ENCODE measurements around the gene PDLIM7. TPM values are rescaled to one million over a fixed set of nuclear protein-coding genes. Genes with fewer than 3 reads are reported as not detected.

PDLIM7 gene
- total and polyA plus RNA-seq, 2 donors = 10.8 to 61.9 TPM

GRCh38 chr5:177440990-177441780 is 56.2 kb downstream of the PDLIM7 start:
- DNase-seq (ENCODE audit: low read depth in 6 of 9, low spot score in 9 of 9) = no peak
- peaks cover 0 to 2% of the 10 kb centered on the region in 2 donors for H3K27me3 ChIP-seq (ENCODE audit: control insufficient read depth in 2 of 2, insufficient read depth in 1 of 2, low read length in 1 of 2)
- H3K36me3 ChIP-seq (ENCODE audit: control insufficient read depth in 2 of 2, insufficient read depth in 2 of 2, low read length in 1 of 2) = peaks cover 62 to 72% of the 10 kb centered on the region in 2 donors
- H3K4me3 ChIP-seq (ENCODE audit: low read length in 2 of 2) = no peak overlapping the region
- peaks cover 8 to 22% of the 10 kb centered on the region in 2 donors for H3K4me1 ChIP-seq (ENCODE audit: control insufficient read depth in 2 of 2, insufficient read depth in 2 of 2, low read length in 2 of 2)
- no peaks in the 10 kb centered on the region for H3K9me3 ChIP-seq (ENCODE audit: control insufficient read depth in 2 of 2, insufficient read depth in 1 of 2, low read length in 1 of 2)
- 95% methylated on average over 26 of the region's 26 CpGs for WGBS
- H3K27ac ChIP-seq (ENCODE audit: low read depth in 1 of 2, low read length in 1 of 2) = no peak overlapping the region

GRCh38 chr5:177440211-177440989 is 57.0 kb downstream of the PDLIM7 start:
- Histone ChIP-seq H3K4me3 (ENCODE audit: low read length in 2 of 2) (no peak overlapping the region), H3K36me3 (ENCODE audit: control insufficient read depth in 2 of 2, insufficient read depth in 2 of 2, low read length in 1 of 2) (peaks cover 70 to 80% of the 10 kb centered on the region in 2 donors), H3K4me1 (ENCODE audit: control insufficient read depth in 2 of 2, insufficient read depth in 2 of 2, low read length in 2 of 2) (peaks cover 2 to 15% of the 10 kb centered on the region in 2 donors), H3K9me3 (ENCODE audit: control insufficient read depth in 2 of 2, insufficient read depth in 1 of 2, low read length in 1 of 2) (no peaks in the 10 kb centered on the region), H3K27ac (ENCODE audit: low read depth in 1 of 2, low read length in 1 of 2) (no peak overlapping the region), H3K27me3 (ENCODE audit: control insufficient read depth in 2 of 2, insufficient read depth in 1 of 2, low read length in 1 of 2) (no peaks in the 10 kb centered on the region)
- WGBS = 97% methylated on average over 24 of the region's 24 CpGs
- DNase-seq (ENCODE audit: low read depth in 6 of 9, low spot score in 9 of 9) = no peak

GRCh38 chr5:177439518-177440053 is 57.8 kb downstream of the PDLIM7 start:
- no peaks in the 10 kb centered on the region for H3K9me3 ChIP-seq (ENCODE audit: control insufficient read depth in 2 of 2, insufficient read depth in 1 of 2, low read length in 1 of 2)
- DNase-seq (ENCODE audit: low read depth in 6 of 9, low spot score in 9 of 9) = no peak
- H3K4me3 ChIP-seq (ENCODE audit: low read length in 2 of 2) = no peak overlapping the region
- WGBS = 99% methylated on average over 4 of the region's 4 CpGs
- H3K27me3 ChIP-seq (ENCODE audit: control insufficient read depth in 2 of 2, insufficient read depth in 1 of 2, low read length in 1 of 2) = no peaks in the 10 kb centered on the region
- peaks cover 78 to 88% of the 10 kb centered on the region in 2 donors for H3K36me3 ChIP-seq (ENCODE audit: control insufficient read depth in 2 of 2, insufficient read depth in 2 of 2, low read length in 1 of 2)
- peaks cover 0 to 12% of the 10 kb centered on the region in 2 donors for H3K4me1 ChIP-seq (ENCODE audit: control insufficient read depth in 2 of 2, insufficient read depth in 2 of 2, low read length in 2 of 2)
- no peak overlapping the region for H3K27ac ChIP-seq (ENCODE audit: low read depth in 1 of 2, low read length in 1 of 2)

GRCh38 chr5:177438468-177438867 is 58.9 kb downstream of the PDLIM7 start:
- 98% methylated on average over 10 of the region's 10 CpGs for WGBS

GRCh38 chr5:177437623-177438022 is 59.8 kb downstream of the PDLIM7 start:
- Histone ChIP-seq H3K27ac (ENCODE audit: low read depth in 1 of 2, low read length in 1 of 2) (no peak overlapping the region), H3K27me3 (ENCODE audit: control insufficient read depth in 2 of 2, insufficient read depth in 1 of 2, low read length in 1 of 2) (no peaks in the 10 kb centered on the region), H3K4me3 (ENCODE audit: low read length in 2 of 2) (no peak overlapping the region), H3K9me3 (ENCODE audit: control insufficient read depth in 2 of 2, insufficient read depth in 1 of 2, low read length in 1 of 2) (no peaks in the 10 kb centered on the region), H3K4me1 (ENCODE audit: control insufficient read depth in 2 of 2, insufficient read depth in 2 of 2, low read length in 2 of 2) (peaks cover 1 to 25% of the 10 kb centered on the region in 2 donors), H3K36me3 (ENCODE audit: control insufficient read depth in 2 of 2, insufficient read depth in 2 of 2, low read length in 1 of 2) (peaks cover 88 to 96% of the 10 kb centered on the region in 2 donors)
- 96% methylated on average over 4 of the region's 4 CpGs for WGBS
- no peak for DNase-seq (ENCODE audit: low read depth in 6 of 9, low spot score in 9 of 9)

More at GRCh38 chr5:177438468-177438867, 58.9 kb downstream of the PDLIM7 start:
- Histone ChIP-seq H3K36me3 (ENCODE audit: control insufficient read depth in 2 of 2, insufficient read depth in 2 of 2, low read length in 1 of 2) (peaks cover 88 to 96% of the 10 kb centered on the region in 2 donors), H3K27ac (ENCODE audit: low read depth in 1 of 2, low read length in 1 of 2) (no peak overlapping the region), H3K4me1 (ENCODE audit: control insufficient read depth in 2 of 2, insufficient read depth in 2 of 2, low read length in 2 of 2) (peaks cover 0 to 17% of the 10 kb centered on the region in 2 donors), H3K9me3 (ENCODE audit: control insufficient read depth in 2 of 2, insufficient read depth in 1 of 2, low read length in 1 of 2) (no peaks in the 10 kb centered on the region), H3K27me3 (ENCODE audit: control insufficient read depth in 2 of 2, insufficient read depth in 1 of 2, low read length in 1 of 2) (no peaks in the 10 kb centered on the region), H3K4me3 (ENCODE audit: low read length in 2 of 2) (no peak overlapping the region)
- no peak for DNase-seq (ENCODE audit: low read depth in 6 of 9, low spot score in 9 of 9)

GRCh38 chr5:177435847-177436536 is 61.4 kb downstream of the PDLIM7 start:
- 96% methylated on average over 37 of the region's 37 CpGs for WGBS
- Histone ChIP-seq H3K9me3 (ENCODE audit: control insufficient read depth in 2 of 2, insufficient read depth in 1 of 2, low read length in 1 of 2) (no peaks in the 10 kb centered on the region), H3K27me3 (ENCODE audit: control insufficient read depth in 2 of 2, insufficient read depth in 1 of 2, low read length in 1 of 2) (no peaks in the 10 kb centered on the region), H3K27ac (ENCODE audit: low read depth in 1 of 2, low read length in 1 of 2) (no peak overlapping the region), H3K4me3 (ENCODE audit: low read length in 2 of 2) (no peak overlapping the region), H3K4me1 (ENCODE audit: control insufficient read depth in 2 of 2, insufficient read depth in 2 of 2, low read length in 2 of 2) (peaks cover 18 to 41% of the 10 kb centered on the region in 2 donors), H3K36me3 (ENCODE audit: control insufficient read depth in 2 of 2, insufficient read depth in 2 of 2, low read length in 1 of 2) (peaks cover 86 to 96% of the 10 kb centered on the region in 2 donors)
- no peak for DNase-seq (ENCODE audit: low read depth in 6 of 9, low spot score in 9 of 9)

GRCh38 chr5:177434942-177435738 is 62.3 kb downstream of the PDLIM7 start:
- no peaks in the 10 kb centered on the region for H3K27me3 ChIP-seq (ENCODE audit: control insufficient read depth in 2 of 2, insufficient read depth in 1 of 2, low read length in 1 of 2)
- no peaks in the 10 kb centered on the region for H3K9me3 ChIP-seq (ENCODE audit: control insufficient read depth in 2 of 2, insufficient read depth in 1 of 2, low read length in 1 of 2)
- DNase-seq (ENCODE audit: low read depth in 6 of 9, low spot score in 9 of 9) = no peak
- peaks cover 26 to 50% of the 10 kb centered on the region in 2 donors for H3K4me1 ChIP-seq (ENCODE audit: control insufficient read depth in 2 of 2, insufficient read depth in 2 of 2, low read length in 2 of 2)
- WGBS = 98% methylated on average over 20 of the region's 20 CpGs
- H3K4me3 ChIP-seq (ENCODE audit: low read length in 2 of 2) = no peak overlapping the region
- peaks cover 78 to 96% of the 10 kb centered on the region in 2 donors for H3K36me3 ChIP-seq (ENCODE audit: control insufficient read depth in 2 of 2, insufficient read depth in 2 of 2, low read length in 1 of 2)
- no peak overlapping the region for H3K27ac ChIP-seq (ENCODE audit: low read depth in 1 of 2, low read length in 1 of 2)

GRCh38 chr5:177434437-177434836 is 63.0 kb downstream of the PDLIM7 start:
- no peak for DNase-seq (ENCODE audit: low read depth in 6 of 9, low spot score in 9 of 9)
- H3K4me3 ChIP-seq (ENCODE audit: low read length in 2 of 2) = no peak overlapping the region
- WGBS = 96% methylated on average over 8 of the region's 8 CpGs

More at GRCh38 chr5:177434437-177434836, 63.0 kb downstream of the PDLIM7 start:
- H3K27ac ChIP-seq (ENCODE audit: low read depth in 1 of 2, low read length in 1 of 2) = no peak overlapping the region
- no peaks in the 10 kb centered on the region for H3K9me3 ChIP-seq (ENCODE audit: control insufficient read depth in 2 of 2, insufficient read depth in 1 of 2, low read length in 1 of 2)
- H3K27me3 ChIP-seq (ENCODE audit: control insufficient read depth in 2 of 2, insufficient read depth in 1 of 2, low read length in 1 of 2) = no peaks in the 10 kb centered on the region
- H3K36me3 ChIP-seq (ENCODE audit: control insufficient read depth in 2 of 2, insufficient read depth in 2 of 2, low read length in 1 of 2) = peaks cover 74 to 95% of the 10 kb centered on the region in 2 donors
- H3K4me1 ChIP-seq (ENCODE audit: control insufficient read depth in 2 of 2, insufficient read depth in 2 of 2, low read length in 2 of 2) = peaks cover 33 to 57% of the 10 kb centered on the region in 2 donors

All from thymus (tissue), 11 donors.